Stimulated activated CD8-positive, alpha-beta memory T cell treated with anti-CD3 and anti-CD28 coated beads, Interleukin-4, amount 100 ng/mL, for 1 hour (primary cell): ENCODE data around the gene CRKL.
A peak's percentile ranks its signal among the peaks of the same experiment; 100 is the strongest.
"Not testable (repeated sequence)": the region's sequence is repeated elsewhere in the genome, so short reads cannot be mapped to it uniquely, and the experiment has no call there.

ENCODE experiments used
- DNase-seq, 2 donors: peaks; one replicate each; pipeline ENCODE4 v3.0.0-alpha.2; 2020; ENCODE audit warnings: low read depth in 2 of 2, low spot score in 1 of 2

Gene CRKL, protein sequence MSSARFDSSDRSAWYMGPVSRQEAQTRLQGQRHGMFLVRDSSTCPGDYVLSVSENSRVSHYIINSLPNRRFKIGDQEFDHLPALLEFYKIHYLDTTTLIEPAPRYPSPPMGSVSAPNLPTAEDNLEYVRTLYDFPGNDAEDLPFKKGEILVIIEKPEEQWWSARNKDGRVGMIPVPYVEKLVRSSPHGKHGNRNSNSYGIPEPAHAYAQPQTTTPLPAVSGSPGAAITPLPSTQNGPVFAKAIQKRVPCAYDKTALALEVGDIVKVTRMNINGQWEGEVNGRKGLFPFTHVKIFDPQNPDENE

DNA sequence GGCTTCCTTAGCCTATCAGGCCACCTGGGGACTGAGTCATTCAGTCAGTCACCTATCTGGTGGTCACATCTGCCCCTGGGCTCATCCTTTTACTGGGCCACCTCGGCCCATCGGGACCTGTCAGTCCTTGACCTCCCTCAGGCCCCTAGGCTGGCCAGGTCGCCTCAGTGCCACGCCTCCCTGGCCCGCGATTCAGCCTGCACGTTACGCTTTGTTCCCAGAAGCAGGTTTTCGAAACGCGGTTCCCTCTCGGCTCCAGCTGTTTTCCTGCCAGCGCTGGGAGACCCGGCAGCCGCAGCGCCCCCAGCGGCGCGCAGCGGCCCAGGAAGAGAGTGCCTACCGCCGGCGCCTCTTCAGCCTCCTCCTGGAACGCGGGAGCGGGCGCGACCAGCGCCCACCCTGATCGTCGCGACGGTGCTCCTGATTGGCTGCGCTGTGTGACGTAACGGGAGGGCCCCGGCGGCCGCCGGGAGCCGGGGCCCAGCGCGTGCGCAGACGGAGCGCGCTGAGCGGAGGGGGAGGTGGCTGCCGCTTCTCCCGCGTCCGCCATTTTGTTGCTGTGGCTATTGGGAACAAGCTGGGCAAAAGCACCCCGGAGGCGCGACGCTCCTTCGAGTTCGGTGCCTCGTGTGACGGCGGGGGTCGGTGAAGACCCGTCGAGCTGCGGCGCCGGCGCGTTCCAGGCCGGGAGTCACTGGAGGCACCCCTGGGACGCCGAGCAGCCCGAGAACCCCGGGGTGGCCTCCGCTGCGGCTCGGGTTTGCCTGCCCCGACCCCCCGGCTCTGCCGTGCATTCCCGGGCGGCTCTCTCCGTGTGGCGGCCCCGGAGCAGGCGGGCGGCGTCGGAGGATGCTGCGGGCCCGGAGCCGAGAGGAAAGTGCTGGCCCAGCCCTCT, at the start of gene CRKL:
Gene CRKL, plus strand, starts transcription at position 492 of the 895 bp plus-strand sequence. CDS start 528 bp downstream, outside the sequence.
- DNase-seq, result peak; percentile 77 to 91

DNA sequence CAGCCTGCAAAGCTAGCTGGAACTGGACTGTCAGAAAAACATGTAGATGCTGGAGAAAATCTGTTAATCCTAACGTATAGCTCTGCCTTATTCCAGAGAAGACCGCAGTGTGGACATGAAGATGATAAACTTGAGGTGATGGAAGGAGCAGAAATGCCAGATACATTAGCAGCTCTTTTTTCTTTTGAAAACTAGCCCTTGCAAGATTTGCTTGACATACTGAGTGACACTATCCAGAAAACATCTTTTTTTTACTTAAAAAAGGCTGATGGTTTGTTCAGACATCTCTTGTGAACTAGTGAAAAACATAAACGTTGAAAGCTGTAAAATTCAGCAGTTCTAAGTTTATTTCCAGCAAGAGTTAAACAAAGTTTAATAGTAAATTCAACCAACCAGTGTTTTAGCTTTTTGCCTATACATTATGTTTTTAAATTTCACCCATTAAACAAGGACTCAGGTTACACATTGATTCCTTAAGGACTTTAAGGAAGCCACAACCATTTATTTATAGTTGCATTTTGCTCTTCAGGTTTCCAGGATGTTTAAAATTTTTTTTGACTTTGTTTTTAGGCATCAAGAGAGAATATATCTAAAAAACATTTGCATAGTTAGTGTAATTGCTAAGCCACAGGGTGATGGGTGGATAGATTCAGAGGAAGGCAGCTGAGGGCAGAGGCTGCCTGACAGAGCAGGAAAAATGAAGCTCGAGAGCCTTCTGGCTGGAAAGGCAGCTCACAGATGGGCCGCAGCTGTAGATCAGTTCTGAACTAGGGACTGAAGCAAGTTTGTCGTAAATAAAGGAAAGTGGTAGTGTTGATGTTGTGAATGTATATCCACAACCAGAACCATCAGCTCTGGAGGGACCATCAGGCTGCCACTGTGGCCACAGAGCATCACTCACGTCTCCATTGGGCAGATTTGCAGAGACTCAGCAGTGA, 48.9 kb upstream of the CRKL start:
- DNase-seq, result no peak

DNA sequence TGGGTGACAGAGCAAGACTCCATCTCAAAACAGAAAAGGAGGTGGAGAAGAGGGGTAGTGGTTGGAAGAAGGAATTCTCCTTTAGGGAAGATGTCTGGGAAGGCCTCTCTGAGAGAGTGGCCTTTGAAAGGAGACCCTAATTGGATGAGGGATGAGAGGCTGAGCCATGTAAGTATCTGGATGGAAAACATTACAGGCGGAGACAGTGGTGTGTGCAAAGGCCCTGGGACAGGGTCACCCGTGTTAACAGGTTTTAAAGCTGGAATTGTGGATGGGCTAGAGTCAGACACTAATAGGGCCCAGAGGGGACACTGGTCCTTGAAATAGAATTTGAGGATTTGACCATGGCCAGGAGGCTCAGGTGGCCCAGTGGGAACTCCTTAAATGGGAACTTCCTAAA, 48.0 kb upstream of the CRKL start:
- no peak for DNase-seq

DNA sequence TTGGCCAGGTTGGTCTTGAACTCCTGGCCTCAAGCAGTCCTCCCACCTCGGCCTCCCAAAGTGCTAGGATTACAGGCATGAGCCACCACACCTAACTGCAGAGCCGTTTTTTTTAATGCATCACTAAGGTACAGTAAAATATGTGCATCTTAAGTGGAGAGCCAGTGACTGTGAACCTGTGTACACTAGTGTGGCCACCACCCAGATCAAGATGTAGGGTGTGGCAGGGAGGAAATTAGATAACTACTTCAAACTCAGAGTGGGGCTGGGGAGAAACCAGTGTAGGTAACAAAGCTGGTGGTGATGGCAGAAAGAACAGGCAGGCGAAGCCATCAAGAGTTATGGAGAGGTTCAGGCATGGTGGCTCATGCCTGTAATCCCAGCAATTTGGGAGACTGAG, 44.0 kb upstream of the CRKL start:
- DNase-seq, result no peak

DNA sequence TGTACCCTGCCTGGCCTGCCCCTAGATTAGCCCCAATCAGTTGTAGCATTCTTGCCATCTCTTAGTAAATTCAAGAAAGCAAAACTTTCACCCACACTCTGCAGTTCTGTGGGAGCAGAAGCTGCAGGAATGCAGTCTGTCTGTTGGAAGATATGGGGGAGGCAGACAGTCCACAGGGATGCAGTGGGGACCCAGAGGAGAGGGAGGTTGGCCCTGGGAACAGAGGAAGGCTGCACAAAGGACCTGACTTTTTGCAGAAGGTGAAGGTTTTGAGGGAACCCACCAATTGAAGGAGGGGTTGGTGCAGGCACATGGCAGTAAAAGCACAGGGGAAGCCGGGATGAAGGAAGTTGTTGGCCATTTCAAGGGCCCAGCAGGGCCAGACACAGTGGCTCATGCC, 41.9 kb upstream of the CRKL start:
- DNase-seq, result no peak

DNA sequence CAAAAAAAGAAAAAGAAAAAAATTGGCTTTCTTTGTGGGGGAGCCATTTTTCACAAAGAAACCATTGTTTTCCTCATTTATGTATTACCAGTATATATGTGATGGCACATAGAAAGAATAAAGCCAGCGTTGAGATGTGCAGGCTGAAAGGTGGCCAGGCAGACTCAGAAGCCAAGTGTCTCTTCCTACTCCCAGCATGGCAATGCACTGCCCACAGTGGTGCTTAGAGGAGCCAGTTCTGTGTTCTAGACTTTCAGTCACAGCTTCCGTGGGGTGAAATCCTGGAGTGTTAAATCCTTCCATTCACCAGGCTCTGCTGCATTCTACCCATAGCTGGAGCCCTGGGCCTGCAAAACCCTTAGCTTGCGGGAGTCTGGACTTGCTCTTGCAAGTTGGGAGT, 39.5 kb upstream of the CRKL start:
- DNase-seq, result no peak

DNA sequence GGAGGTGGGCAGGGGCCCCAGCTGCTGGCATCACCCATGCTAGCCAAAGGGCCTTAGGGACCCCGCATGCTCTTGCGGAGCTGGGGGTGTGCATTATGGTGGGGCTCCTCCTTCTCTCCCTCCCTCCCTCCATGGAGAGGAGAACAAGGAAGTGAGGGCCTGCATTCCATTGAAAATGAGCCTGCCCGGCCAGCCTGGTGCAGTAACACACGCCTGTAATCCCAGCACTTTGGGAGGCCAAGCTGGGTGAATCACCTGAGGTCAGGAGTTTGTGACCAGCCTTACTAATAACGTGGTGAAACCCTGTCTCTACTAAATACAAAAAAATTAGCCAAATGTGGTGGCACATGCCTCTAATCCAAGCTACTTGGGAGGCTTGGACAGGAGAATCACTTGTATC, 36.0 kb upstream of the CRKL start:
- no peak for DNase-seq

DNA sequence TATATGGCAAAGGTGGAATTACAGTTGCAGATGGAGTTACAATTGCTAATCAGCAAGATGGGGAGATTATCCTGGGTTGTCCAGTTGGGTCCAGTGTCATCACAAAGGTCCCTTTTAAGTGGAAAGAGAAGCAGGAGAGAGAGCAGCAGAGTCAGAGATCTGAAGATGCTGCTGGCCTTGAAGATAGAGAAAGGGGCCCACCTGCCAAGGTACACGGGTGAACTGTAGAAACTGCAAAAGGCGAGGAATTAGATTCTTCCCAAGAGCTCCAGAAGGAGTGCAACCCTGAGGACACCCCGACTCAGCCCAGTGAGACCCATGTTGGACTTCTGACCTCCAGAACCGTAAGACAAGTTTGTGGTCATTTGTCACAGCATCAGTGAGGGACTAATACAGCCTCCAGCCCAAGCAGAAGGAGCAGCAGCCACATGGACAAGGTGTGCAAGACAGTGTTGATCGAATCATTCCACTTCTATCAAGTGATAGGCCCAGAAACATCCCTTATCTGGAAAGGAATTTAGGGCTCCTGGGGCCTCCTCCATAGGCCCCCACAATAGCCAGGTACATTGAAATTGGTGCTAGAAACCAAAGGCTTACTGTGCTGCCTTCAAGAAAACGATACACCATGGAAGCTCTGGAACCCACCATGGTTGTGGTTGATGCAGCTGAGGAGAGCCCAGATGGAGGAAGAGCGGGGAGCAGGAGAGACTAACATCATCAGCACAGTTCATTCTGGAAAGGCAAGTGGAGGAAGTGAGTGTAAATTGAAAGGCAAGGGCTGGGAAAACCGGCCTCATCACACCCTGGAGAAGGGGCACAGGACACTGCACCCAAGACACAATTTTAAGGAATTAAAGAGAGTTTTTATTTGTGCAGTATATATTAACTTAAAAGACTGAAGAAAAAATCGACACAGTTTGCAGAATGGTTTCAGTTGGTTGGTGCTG, 35.1 kb upstream of the CRKL start:
- no peak for DNase-seq

DNA sequence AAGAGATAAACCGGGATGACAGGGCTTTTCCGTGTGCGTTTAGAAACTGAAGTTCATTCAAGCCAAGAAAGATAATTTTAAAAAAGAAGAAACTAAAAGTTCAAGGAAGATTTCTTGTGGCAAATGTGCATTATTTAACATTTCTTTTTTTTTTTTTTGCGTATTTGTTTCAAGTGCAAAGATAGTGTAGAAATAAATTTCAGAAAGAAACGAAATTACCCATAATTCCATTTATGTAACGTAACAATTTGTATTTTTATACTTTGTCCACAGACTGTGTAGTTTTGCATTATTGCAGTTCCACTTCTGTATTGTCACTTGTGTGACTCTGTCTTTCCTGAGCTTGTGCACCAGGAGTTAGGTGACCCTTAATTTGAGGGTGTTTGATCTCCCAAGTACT, 34.4 kb upstream of the CRKL start:
- DNase-seq, result no peak

DNA sequence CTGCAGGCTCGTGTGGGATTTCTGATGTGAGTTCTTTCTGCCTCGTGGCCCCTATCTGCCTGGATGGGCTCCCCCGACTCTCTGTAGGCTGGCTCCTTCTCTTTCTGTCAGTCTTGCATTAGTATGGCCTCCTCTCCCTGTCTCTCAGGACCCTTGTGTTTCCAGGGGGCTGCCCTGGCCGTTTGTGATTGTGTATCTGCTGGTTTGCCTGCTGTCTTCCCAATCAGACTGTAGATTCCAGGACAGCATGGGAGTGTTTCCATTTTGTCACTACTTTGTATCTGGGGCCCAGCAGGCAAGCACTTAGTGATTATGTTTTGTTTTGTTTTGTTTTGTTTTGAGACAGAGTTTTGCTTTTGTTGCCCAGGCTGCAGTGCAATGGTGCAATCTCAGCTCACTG, 32.8 kb upstream of the CRKL start:
- no peak for DNase-seq

DNA sequence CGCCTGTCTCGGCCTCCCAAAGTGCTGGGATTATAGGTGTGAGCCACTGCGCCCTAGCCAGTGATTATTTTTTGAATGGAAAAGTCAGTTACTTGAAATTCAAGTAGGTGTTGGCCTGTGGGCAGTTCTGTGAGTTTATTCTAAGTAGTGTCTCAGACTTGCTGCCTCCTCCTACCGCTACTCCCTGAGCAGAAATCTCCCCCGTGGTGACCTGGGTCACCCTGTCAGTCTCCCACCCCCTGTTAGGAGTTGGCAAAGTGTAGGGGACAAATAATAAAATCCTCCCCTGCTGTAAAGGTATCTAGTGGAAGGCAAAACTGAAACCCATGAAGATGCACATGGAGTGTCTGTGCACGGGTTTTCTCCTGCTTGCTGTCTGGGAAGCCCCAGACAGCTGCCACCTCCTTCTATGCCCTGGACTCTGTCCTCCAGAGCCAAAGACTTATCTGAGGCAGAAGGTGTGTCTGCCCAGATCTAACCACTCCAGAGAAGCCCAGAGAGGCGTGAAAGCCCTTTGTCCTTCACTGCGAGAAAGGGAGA, 32.1 kb upstream of the CRKL start:
- DNase-seq, result no peak

DNA sequence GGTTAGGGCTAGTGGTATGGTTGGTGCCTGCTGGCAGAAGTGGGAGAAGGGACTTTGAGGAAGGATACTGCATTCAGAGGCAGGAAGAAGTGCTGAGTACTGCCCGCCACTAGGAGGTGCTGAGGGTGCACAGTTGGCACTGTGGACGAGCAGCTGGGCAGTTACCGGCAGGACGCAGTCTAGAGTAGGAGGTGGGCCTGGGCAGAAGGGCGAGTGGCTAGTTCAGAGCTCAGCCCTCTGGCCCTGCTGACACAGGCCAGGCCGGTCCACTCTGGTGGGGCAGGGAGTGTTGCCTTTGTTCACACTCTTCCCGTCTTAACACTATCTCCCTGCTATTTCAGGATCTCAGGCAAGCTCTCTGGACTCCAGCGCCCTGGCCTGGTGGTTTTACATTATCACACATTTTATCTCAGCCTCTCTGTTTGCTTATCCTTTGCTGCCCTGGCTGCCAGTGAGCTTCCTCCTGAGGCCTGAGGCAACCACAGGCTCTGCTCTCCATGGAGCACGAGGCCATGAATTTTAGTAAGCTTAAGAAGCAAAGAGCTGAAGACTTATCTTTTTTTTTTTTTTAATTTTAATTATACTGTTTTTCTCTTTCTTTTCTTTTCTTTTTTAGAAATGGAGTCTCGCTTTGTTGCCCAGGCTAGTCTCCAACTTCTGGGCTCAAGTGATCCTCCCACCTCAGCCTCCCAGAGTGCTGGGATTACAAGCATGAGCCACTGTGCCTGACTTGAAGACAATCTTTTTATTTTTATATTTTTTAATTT, 31.5 kb upstream of the CRKL start:
- DNase-seq, result no peak

DNA sequence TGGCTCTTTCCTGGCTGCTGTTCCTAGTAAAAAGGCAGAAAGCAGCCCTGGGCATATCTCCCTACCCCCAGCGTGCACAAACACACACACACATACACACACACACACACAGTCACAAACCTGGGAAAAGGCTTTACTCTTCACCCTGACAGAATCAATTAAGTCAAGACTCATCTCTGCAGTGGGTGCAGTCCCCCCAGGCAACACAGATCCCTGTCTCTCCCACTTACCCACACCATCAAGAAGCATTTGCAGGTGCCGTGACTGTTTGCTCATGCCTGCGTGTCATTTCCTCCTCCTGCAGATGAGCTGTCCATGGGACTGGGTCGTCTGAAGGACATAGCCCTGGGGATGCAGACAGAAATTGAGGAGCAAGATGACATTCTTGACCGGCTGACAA, 29.8 kb upstream of the CRKL start:
- no peak for DNase-seq

DNA sequence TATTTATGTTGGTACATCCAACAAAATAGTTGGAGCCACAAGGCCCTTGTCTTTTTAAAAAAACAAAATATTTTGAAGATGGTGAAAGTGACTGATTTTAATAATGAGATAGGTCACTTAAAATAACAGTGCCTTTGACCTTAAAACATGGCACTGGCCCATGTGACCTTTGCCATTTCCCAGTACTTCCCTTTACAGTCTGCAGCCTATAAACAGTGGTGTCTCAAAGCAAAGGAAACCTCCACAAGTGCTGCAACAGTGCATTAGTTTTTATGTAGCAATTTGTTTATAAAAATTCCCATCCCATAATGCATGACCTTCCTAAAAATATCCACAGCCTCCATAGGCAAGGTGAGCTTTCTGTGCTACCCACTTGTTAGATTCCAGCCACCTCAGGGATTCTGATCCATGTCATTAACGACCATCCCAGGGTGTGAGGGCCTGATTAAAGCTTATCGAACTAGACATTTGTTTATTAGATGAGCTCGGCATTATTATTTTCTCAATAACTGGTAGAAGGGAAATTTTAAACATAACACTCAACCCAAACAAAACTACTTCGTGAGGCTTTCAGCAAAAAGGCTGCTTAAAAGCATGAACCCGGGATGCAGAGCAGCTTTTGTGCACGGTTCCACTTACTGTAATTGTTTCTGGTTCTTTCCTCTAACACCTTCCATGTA, 28.0 kb upstream of the CRKL start:
- DNase-seq, result no peak

DNA sequence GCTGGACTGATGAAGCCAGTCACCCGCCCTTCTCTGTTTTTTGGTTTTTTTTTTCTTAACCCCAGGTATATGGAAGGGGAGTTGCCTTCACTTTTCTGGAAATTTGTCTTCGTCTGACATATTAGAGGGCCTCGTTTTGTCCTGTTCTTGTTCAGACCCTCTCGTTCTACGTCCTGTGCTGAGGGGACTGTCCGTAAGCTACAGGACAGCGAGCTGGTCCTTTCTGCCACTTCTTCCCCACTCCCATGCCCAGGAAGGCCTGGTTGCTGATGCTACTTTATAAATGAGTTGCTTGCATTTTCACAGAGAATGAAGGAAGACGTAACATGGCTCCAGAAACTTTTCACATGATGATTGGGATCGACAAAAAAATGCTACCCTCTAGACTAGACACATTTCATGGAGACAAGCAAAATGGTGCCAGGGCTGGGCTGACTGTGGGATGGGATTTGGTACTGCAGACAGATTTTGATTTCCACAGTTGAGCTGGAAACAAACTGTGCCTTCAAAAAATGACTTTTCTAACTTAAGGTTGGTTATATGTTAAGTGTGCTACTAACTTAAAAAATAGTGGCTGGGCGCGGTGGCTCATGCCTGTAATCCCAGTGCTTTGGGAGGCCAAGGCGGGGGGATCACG, 27.2 kb upstream of the CRKL start:
- no peak for DNase-seq

DNA sequence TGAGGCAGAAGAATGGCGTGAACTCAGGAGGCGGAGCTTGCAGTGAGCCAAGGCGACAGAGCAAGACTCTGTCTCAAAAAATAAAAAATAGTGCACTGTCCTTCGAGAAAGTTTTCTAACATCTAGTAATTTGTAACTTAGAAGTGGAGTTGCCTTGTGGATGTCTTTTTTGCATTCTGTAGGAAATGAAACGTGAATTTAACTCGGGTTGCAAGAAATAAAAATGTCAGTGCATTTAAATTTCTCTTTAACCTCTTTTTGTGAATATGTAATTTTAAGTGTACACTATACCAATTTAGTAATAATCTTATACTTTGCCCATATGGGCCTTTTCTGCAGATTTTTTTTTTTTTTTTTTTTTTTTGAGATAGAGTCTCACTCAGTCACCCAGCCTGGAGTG, 26.2 kb upstream of the CRKL start:
- no peak for DNase-seq

DNA sequence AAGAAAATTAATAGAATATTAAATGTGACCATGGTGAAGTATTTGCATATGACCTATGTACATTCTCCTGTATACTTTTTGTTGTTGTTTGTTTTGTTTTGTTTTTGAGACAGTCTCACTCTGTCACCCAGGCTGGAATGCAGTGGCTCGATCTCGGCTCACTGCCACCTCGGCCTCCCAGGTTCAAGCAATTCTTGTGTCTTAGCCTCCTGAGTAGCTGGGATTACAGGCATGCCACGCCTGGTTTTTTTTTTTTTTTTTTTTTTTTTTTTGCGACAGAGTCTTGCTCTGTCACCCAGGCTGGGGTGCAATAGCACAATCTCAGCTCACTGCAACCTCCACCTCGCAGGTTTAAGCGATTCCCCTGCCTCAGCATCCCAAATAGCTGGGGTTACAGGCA, 19.5 kb upstream of the CRKL start:
- not testable (repeated sequence) for DNase-seq

DNA sequence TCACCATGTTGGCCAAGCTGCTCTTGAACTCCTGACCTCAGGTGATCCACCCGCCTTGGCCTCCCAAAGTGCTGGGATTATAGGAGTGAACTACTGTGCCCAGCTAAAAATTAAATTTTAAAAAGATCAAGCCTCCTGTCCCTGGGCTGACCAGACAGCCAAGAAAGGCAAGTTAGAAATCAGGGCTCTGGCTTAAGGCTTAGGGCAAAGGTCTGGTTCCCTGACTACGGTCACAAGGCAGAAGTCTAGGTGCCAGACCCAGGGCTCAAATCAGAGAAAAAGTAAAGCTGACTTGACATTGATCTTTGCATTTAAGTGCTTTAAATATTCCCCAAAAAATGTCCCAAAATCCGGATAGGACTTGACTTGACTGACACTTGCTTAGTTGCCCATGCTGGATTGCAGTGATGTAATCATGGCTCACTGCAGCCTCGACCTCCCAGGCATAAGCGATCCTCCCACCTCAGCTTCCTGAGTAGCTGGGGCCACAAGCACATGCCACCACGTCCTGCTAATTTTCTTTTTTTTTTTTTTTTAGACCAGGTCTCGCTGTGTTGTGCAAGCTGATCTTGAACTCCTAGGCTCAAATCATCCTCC, 17.3 kb upstream of the CRKL start:
- DNase-seq, result no peak
